GM21447 (cell line): ENCODE measurements around the gene KIF26B.

Experiments
- ATAC-seq: cut with Tn5 transposase; IDR thresholded peaks from one replicate; pipeline ENCODE4 v1.9.1; 2021; ENCODE audit not compliant: unreplicated experiment

The KIF26B gene

DNA sequence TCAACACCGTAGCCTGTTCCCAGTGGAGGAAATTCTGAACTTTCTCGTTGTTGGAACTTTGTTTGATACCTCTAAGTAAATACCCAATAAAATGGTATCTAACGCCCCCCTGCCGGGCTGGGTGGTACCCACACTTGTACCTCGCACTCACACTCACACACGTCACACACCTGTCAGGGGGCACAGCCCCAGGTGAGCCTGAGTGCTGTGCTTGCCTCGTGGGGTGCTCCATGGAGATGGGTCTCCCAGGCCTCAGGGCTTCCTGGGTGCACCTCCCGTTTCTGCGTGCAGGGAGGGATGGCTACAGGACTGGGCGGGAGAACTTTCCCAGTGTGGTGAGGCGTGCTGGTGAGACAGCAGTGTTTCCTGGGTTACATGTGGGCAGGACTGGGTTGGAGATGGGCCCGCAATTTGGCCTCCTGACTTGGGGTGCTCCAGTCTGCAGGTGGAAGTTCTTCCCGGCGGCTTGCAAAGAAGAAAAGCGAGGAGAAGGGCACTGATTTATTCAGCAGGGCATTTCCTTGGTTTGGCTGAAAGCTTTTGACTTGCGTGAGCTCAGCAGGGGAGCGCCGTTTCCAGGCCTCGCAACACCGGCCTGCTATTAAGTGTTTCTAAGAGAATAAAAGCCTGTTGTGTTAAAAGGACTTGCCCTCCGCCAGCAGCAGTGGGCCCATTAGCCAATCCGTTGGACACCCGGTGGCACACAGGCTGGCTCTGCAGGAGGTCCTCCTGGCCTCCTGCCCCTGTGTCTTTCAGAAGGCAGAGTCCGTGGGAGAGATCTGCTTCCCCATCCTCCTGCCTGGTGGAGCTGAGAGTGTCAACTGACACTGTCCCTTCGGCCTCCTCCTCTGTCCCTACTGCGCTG lies 79.7 kb downstream of the KIF26B start:
- no peak for ATAC-seq

DNA sequence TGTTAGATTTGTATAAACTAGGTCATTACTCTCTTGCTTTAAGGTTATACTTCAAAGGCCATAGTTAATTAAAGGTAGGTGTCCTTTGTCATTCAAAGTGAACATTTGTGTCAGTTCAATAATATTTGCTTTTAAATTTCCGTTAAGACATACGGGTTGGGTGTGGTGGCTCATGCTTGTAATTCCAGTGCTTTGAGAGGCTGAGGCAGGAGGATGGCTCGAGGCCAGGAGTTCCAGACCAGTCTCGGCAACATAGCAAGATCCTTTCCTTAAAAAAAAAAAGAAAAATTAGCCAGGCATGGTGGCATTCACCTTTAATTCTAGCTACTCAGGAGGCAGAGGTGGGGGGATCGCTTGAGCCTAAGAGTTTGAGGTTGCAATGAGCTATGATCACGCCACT lies 80.4 kb downstream of the KIF26B start:
- ATAC-seq: no peak

DNA sequence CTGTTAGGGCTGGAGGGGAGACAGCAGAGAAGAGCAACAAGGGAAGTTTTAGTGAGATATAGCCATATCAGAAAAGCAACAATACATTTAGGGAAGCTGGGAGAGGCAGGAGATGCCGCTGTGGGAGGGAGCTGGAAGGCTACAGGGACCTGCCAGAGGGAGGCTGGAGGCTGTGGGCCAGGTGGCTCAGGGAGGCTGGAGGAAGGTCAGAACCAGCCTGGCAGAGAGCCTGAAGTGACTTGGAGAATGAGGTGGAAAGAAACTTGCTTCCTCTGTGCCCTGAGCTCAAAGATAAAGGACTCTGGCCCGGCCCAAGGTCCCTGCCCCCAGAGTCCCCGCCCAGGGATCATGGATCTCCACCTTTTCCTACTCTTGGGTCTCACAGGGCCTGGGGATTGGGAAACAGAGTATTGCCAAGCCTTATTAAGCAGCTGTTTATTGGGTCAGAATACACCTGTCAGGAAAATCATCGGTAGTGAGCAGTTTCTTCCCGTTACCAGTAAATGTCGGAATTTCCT lies 85.9 kb downstream of the KIF26B start:
- ATAC-seq: no peak

DNA sequence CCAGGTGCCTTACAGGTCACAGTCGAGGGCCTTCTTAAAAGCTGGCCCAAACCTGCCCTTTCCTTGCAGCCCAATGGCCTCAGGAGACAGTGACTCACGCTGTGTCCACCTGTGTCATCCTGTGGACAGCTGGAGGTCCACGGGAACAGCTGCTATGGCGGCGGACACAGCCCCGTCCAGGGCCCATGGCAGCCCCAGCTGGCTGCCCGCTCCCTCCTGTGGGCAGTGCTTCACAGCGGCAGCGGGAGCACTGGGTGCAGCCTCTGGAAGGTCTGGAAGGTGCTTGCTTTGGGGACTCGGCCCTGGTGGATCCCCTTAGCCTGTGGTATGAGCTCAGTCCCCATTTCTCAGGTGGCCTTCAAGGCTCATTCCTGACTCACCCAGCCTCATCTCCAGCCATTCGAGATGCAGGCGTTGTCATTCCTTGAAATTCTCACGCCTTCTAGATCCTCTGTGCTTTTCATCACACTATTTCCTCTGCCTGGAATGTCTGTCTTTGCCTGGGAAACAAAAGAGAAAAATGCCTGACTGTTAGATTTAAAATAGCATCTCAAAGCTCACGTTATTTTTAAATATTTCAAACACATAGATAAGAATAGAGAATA lies 86.8 kb downstream of the KIF26B start:
- no peak for ATAC-seq

DNA sequence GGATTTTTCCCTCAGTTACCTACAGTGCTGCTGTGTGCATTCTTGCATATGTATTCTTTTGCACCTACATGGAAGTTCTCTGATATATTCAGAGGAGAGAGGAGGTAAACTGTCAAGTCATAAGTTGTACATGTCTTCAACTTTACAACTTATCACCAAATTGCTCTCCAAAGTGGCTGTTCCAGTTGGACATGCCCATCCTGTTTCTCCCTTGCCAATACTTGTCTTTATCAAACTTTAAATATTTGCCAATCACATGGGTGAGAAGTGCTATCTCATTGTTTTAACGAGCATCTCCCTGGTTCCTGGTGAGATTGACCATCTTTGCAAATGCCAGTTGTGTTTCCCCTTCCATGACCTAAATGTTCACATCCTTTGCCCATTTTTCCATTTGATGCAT lies 88.2 kb downstream of the KIF26B start:
- no peak for ATAC-seq

DNA sequence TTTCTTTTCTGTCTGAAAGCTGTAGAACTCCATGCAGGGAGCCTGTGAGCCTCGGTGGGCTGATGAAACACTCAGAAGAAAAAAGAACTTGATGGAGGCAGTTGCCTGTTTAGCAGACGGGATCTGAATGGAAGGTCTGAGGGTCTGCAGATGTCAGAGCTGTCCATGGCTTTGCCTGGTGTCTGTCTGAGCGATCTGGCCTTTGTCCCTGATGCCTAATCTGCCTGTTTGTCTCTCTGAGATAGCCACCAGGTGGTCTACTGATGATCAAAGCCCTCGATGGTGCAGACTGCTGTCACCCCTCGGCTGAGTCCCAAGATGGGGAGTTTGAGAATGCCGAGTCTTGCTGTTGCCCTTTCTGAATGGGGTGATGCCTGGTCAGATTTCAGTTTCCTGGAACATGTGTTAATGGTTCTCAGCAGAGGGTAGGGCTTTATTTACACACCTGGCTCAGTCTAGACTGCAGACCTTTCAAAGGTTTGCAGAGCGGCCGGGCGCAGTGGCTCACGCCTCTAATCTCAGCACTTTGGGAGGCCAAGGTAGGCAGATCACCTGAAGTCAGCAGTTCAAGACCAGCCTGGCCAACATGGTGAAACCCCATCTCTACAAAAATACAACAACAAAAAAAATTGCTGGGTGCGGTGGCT lies 90.4 kb downstream of the KIF26B start:
- ATAC-seq: no peak

DNA sequence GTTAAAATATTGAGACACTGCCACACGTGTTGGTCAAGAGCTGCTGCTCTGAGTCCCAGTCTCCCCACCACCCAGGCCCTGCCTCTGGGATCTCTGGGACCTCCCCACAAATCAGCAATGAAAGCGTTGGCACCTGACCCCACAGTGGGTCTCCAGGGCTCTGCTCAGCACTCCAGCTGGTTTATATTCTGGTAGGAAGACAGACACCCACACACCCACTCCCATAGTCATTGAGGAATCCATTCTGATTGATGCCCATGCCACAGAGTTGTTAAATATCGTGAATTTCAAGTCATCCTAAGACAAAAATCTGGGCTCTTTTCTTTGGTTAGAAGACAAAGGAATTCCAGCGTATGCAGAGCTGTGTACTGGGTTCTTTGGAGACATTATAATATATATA lies 91.6 kb downstream of the KIF26B start:
- no peak for ATAC-seq

DNA sequence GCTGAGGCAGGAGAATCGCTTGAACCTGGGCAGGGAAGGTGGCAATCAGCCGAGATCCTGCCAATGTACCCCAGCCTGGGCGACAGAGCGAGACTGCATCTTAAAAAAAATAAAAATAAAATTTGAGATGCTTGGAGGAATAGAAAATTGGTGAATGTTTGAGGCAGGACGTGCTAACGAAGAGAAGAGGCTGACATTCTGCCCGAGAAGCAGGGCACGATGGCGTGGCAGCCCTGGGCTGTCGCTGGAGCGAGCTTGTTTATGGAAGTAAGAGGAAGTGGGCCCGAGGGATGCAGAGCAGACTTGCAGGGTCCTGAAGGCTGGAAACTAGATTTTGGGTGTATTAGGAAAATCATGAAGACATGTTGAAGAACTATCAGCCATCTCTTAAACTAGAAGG lies 92.6 kb downstream of the KIF26B start:
- no peak for ATAC-seq

DNA sequence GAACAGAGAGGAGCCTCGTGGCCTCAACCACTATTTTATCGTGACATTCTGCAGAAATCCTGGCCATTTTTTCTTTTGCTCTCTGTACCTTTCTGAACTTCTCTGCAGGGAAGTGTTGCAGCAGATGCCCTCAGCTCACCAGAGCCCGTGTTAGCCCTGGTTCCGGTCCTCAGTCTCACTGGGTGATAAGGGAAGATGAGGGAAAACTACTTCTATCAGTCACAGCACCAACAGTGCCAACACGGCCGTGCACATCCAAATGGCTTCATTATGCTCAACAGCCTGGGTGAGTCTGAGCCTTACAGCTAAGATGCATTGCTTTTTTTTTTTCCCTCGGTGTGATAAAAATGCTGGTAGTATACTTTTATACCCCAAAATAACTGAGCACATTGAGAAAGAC lies 93.0 kb downstream of the KIF26B start:
- no peak for ATAC-seq

DNA sequence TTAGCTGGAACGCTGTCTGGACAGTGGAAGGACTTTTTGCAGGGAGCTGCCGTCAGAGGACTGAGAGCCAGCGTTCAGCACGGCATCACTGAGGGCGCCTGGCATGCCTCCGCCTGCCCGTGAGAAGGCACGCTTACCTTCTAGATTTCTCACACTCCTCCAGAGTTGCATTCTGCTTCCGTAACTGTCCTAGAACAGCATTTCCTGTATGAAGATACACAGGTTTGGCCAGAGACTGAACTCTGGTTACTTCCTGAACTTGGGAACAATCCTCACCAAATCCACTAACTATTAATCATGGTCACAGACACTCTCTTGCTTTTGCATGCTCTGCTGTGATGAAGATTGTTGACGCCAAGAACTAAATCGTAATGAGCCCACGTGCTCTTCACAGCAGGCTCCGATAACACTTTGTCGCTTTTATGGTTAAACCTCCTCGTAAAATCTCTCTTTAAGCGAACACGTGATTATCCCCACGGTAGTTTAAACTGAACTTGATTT lies 93.5 kb downstream of the KIF26B start:
- ATAC-seq: no peak

DNA sequence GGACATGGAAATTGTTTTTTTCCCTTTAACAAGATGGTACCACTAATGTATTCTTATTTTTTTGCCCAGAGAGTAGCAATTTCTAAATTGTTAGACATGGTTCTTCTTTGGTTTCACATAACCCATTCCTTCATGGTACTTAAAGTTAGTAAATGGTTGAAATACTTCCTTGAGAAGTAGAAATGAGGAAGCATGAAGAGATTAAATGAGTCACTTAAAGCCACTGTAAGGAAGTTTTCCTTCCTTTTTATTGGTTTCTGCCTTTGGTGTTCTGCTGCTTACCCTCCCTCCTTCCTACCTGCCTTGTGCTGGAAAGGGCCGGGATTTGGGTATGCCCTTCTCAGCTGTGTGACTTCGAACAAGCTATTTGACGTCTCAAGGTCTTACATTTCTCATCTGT lies 101.0 kb downstream of the KIF26B start:
- no peak for ATAC-seq

DNA sequence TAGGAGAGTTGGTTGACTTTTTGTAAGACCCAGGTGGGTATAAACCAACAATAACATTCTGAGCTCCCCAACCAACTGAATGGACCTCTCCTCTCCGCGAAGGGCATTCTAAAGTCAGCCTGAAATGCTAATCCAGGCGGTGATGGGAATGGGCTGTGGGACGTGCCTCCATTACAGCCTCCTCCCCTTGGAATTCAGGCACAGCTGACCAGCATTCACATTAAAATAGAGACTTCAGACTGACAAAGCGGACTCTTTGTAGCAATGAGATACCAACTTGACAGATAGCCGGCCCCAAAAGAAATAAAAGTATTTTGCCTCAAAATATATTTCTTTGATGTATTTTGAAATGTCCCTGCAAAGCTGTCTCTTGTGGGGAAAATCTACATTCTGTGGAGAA lies 101.7 kb downstream of the KIF26B start:
- ATAC-seq: no peak

DNA sequence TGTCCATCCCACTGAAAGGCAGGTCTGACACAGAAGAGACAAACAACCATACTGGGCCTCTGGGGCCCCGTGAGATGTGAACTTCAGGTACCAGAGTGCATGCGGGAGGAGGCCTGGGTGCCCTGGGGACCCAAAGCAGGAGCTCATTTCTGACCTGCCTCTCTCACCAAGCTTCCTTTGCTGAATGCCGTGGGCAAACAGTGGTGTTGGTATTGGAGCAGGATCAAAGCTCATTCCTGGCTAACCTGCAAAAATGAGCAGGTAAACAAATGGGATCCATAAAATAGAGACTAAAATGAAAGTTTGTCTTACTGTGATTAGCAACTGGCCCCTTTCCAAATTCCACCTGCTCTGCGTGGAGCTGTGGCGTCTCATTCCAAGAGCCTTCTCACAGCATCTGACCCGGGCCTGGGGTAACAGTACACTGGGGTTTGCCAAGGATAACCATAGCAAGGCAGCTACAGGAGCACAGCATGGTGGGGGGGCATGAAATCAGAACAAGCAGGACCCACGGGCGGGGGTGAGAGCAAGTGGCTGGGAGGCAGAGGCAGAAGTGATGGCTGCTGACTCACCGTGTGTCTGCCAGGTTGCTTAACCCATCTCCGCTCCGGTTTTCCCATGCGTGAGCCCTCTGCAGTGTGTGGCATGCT lies 103.6 kb downstream of the KIF26B start:
- no peak for ATAC-seq

DNA sequence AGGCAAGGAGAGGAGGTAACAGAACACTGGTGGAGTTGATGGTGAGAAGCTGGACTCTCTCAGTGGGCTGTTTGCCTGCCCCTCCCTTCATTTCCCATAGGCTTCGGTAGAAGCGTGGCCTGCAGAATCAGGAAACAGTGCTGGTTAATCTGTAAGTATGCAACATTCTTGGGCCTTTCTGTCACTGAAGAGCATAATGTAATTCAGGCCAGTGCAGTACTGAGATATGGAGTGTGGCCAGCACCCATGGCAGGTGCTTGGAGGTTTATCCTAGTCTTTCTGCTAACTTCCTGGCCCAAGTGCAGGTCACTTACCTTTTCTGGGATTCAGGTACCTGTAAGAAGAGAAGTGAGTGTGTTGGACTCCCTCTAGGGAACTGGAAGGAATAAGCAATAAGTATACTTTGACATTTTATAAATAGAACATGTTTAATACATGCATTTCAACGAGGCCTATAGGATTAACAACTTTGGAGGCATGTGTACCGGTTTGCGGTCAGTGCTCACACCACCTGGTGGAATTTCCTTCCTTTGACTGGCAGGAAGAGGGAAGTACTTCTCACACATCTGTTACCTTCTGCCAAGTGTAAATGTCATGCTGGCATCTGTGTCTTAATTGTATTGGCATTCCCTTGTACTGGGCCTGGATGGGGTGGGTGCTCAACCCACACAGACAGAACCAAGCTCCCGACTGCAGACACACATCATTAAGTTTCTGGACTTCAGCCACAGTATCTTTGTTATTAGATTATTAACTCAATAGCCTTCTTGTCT lies 105.5 kb downstream of the KIF26B start:
- ATAC-seq: no peak

DNA sequence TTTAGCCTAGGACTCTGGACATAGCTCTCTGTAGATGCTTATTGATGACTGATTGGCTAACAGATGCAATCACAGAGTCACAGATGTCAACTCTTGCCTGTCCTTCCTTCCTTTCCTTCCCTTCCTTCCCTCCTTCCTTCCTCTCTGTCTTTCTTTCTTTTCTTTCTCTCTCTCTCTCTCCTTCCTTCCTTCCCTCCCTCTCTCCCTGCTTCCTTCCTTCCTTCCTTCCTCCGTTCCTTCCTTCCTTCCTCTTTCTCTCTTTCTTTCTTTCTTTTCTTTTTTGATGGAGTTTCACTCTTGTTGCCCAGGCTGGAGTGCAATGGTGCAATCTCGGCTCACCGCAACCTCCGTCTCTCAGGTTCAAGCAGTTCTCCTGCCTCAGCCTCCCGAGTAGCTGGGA lies 106.1 kb downstream of the KIF26B start:
- no peak for ATAC-seq

DNA sequence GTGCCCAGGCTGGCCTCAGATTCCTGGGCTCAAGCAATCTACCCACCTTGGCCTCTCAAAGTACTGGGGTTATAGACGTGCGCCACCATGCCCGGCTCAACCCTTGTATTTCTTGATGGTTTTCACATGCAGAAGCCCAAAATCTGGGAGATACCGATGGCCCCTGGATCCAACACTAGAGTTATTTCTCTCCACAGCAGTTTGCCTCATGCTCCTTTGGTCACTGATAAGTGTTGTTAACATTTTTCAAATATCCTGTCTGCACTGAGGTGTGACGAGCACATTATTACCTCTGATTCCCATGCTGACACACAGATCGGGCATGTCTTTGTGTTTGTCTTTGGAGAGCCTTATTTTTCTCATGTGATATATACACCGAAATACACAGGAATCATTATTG lies 107.0 kb downstream of the KIF26B start:
- ATAC-seq: no peak

DNA sequence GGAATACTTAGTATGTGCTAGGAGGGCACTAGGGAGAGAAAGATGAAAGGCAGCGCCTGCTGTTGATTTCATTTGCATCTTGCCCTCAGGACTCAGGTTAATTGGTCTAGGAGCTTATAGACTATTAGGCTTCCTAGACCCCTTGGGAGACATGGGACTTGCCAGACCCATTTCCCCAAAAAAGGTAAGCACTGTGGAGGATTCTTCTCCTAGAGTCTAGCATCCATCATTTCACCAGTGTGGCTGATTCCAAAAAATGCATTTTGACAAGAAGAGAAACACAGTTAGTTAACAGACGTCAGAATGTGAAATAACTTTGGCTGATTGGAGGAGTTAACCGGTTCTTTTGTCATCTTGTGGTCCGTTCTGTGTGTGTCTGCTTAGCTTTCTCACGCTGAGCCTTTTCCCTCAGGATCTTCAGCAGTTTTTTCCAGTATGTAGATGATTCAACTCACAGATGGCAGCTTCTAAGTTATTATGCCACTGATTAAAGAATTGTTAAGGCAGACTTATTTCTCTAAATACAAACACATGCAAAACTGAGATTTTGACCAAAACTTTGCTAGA lies 108.8 kb downstream of the KIF26B start:
- ATAC-seq: no peak

DNA sequence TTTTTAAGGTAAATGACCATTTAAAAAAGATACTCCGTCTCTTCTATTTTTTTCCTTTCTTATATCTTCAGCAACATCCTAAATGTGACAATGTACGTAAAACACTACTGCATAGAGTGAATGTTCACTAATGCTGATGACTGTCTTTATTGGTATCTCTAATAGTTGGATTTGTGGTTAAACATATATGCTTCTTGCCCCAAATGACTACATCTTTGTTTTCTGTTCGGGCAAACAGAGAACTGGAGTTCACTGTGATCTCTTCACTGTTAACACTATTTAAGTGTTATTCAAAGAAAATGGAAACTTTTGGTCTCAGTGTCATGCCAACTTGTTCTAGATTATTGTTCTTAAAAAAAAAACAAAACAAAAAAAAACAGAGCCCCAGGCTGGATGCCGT lies 109.4 kb downstream of the KIF26B start:
- no peak for ATAC-seq

DNA sequence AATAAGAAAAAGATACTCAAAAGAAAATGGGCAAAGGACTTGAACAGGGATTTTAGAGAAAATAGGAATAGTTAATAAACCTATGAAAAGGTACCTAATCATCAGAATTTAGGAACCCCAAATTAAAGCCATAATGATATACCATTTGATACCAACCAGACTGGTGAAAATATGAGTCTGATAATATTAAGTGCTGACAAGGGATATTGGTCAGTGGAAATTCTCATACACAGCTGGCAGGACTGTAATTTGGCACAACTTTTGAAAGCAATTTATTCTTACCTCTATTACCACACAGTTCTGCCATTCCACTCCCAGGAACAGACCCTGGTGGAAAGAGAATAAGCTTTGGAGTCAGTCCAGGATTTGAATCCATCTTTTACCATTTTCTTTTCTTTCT lies 111.3 kb downstream of the KIF26B start:
- no peak for ATAC-seq

DNA sequence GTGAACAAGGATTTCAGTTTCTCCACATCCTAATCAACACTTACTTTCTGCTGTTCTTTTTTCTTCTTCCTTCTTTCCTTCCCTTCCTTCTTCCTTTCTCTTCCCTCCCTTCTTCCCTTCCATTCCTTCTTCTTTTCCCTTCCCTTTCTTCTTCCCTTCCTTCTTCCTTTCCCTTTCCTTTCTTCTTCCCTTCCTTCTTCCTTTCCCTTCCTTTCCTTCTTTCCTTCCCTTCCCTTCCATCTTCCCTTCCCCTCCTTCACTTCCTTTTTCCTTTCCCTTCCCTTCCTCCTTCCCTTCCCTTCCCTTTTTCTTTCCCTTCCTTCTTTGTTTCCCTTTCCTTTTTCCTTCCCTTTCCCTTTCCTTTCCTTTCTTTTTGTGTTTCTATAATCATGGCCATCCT lies 115.3 kb downstream of the KIF26B start:
- ATAC-seq: no peak
